Kidney tubule cell (primary cell): ENCODE results near the gene MAML3.

Experiments
- DNase-seq: peaks from one replicate; pipeline ENCODE4 v3.0.0-alpha.2; 2018; ENCODE audit warnings: low spot score

MAML3 gene

DNA sequence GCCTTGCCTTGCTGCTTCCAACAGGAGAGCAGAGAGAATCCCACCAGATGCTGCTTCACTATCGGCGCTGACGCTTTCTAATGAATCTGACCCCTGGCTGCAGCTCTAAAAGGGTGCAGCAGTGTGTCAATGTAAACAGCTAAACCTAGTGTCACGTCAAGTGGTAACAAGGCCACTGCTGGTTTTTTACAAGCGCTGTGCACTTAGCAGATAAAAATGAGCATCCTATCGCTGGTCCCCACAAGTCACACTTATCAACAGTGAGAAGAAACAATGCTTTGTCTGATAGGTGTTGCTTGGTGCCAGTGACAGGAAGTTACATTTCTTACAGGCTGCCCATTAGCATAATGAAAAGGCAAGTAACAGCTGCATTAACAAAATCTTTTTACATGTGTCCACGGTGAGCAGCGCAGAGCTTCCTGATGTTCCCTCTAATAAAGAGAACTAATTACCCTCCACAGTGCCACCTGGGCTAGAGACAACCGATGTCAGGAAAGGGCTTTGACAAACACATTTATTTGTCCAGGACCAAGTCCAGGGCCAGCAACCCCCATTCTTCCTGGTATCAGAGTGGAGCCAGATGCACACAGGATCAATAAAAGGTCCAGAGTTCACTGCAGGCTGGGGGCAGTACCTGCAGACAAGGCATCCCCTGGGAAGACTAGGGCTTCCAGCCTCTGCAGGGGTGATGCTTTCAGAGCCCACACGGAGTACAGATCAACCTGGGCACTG, 312.4 kb downstream of the MAML3 start:
- DNase-seq, result no peak

DNA sequence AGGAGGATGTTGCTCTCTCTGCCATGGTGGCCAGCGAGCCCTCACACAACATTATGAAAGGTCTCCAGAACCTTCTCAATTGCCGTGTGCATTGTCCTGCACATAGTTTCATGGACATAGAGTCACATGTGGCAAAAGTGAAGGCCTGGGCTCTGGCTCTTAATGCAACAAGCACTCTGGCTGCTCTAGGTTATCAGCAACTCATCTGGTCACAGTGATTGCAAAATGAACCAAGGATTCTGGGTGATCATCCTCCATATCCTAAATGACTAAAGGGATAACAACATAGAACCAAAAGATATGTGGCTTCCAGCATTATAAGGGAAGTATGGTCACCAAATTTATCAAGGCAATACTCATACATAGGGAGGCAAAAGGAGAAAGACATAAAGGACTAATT, 313.2 kb downstream of the MAML3 start:
- DNase-seq, result no peak

- no peak for DNase-seq
These were observed 314.5 kb downstream of the MAML3 start for GRCh38 chr4:139839403-139840031.

- no peak for DNase-seq
These were observed 315.2 kb downstream of the MAML3 start for GRCh38 chr4:139838811-139839210.

DNA sequence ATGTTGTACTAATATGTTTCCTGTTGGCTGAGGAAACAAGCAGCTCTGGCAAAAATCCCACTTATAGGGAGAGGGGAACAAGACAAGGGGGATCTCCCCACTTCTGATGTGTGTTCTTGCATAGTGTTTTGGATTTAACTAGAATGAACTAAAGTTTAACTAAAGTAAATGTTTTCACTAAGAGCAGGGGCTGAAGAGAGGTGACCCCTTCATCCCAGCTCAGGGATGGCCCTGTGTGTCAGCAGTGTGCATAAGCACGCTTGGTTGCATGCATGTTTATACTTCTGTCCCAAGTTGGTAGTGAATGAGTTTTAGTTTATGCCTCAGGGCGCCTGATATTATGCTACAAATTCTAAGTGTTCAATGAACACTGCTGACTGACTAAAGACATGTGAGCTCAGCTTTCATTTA, 319.0 kb downstream of the MAML3 start:
- DNase-seq, result peak; percentile 63

GRCh38 chr4:139834226-139834662, 319.7 kb downstream of the MAML3 start:
- no peak for DNase-seq

DNA sequence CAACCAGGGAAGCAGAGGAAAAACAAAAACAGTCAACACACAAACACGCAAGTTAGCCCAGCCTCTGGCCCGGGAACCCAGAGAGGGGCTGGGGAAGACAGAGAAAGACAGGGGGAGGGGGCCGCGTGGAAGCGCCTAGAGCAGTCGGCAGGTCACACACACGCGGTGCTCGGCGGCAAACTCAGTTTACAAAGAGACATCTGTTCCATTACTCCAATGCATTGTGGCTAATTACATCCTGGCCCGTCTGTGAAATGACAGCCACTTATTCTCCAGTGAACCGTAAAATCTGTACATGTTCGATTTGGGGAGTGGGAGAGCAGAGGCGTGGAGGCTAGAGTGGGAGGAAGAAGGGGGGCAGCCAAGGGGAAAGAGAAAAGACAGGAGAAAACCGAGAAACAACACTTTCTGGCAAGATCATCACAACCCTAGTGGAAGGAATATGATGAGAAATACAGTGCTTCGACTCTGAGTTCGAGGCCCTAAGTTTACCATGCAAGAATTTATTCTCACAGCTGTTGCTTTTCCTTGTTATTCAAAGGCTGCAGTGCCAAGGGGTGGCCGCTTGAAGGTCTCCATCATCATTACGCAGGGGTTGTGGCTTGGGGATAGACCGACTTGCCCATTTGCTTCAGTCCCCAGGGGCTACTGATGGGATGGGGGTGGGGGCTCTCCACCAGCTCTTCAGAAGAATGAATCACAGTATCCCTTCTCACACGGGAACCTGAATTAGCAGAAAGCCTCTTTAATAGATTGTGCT, 320.7 kb downstream of the MAML3 start:
- no peak for DNase-seq

- peak; percentile 47 for DNase-seq
These were observed 324.9 kb downstream of the MAML3 start for GRCh38 chr4:139828966-139829664.

DNA sequence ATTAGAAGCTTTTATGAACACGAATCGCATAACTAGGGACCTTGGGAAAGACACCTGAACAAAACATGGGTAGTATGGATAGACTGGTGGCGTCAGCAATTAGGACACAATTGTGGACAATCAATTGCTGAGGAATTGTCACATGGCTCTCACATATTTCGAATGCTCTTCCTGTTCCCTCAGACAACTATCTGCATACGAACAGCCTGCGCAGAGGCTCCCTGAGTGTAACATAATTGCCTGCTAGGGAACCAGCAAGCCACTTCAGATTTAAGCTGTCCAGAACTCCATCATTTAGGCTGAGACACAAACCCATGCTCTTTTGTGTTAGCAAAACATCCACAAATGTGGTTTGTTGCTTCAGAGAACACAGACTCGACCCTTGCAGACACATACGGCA, 327.6 kb downstream of the MAML3 start:
- no peak for DNase-seq

- no peak for DNase-seq
These were observed 328.4 kb downstream of the MAML3 start for GRCh38 chr4:139825523-139826014.

- no peak for DNase-seq
These were observed 329.0 kb downstream of the MAML3 start for GRCh38 chr4:139824882-139825522.

DNA sequence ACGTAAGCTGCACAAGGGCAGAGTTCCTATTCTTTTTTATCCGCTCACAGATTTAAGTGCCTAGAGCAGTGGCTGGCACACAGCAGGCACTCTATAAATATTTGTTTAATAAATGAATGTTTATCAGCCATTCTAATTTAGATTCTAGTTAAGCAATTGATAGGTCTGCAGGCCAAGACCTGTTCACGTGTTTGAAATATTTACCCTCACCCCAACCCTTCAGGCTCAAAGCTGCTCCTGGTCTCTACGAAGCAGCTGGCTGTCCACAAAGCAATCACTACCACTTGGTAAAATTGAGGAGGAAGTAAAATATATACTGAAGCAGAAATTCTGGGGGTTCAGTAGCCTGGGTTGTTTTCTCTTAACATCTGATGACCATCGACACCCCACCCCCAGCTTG, 330.2 kb downstream of the MAML3 start:
- DNase-seq, result no peak

GRCh38 chr4:139823345-139823744, 330.6 kb downstream of the MAML3 start:
- no peak for DNase-seq

- no peak for DNase-seq
These were observed 331.6 kb downstream of the MAML3 start for GRCh38 chr4:139822391-139822790.

DNA sequence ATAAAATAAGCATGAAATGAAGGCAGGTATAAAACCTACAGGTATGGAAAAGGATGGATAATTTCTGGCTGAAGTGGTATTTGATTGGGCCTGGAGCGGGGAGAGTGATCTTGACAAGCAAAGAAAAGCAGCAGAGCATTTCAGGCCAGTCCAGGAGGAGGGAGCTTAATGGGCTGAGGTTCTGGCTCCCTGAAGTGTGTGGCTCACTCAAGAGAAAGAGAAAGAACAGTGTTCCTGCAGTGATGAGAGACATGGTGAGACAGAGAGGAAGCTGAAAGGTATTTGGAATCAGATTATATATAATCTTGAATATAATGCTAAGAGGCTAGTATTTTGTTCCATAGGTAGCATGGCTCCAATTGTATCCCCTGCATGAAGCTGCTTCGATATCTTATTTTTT, 334.9 kb downstream of the MAML3 start:
- no peak for DNase-seq

DNA sequence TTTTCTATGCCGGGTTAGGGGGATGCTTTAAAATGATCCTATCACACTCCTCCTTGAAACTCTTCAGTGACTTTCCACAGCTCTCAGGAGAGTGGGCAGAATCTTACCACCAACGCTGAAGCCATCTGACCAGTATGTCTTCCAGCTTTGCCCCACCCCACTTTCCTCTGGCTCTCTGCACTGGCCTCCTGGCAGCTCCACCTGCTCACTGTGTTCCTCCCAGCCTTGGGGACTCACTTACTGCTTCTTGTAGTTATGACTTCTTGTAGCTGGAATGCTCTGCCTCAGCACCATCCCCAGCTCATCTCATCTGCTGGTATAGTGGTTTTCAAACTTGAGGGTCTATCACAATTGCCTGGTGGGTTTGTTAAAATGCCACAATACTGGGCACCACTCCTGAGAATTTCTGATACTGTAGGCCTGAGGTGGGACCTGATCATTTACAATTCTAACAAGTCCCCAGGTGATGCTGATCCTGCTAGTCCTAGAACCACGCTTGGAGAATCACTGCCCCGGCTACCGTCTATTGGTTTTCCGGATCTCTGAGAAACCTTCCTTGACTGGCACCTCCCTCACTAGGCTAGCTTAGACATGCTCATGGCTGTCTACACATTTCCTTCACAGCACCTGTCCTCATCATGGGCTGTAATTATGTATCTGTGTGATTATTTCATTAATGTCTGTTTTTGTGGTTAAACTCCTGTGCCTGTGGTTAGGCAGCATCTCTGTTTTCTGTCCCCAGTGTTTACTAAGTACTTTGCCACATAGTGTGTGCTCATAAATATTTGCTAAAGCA, 336.1 kb downstream of the MAML3 start:
- DNase-seq, result no peak

DNA sequence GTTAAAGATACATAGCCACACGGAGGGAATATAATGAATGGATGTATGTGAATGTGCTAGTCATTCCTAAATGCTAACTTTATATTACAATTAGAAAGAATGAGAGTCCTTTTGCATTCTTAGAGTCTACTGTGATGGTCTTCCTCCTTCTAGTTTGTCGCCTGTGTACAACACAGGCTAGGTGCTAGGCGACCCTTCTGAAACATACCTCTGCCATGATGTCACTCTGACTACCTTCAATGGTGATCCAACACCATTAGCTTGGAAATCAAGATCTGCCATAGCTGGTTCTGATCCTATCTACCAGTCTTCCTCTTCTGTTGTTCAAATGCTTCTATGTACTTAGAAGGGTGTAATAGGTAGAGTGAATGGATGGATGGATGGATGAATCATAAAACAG, 337.1 kb downstream of the MAML3 start:
- peak; percentile 57 for DNase-seq

DNA sequence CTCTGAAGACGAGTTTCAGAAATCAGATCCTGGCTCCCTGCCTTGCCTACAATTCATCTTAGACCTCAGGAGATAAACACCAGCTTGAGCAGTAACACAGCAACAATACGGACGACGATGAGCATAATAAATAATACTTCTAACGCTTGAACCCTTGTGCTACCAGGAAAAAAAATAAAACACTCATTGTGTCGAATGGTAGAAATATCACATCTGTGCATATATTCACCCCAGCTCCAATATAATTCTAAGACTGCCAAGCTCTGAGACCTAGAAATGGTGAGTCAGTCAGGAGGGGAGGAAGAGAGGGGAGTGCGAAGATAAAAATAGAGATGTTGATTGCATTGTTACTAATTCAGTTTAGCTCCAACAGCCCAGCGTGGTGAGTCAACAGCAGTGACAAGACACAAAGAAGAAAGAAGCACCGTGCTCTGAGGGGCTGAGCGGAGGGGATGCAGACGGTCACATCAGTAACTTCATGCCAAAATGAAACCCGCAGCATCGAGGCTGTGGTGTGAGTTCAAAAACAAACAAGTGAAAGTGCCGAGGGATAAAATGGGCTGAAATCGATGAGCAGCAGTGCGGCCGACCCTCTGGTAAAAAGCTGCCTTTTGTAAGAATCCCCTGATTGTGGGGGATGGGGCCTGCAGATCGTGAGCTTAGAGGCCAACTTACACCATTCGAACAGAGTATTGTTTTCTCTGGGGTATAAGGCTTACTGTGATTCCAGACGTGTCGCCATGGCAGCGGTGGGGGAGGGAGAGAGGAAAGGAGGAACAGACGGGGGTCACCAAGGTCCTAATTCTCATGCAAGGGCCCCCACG, 338.0 kb downstream of the MAML3 start:
- DNase-seq, result peak; percentile 67

GRCh38 chr4:139814323-139815015, 339.5 kb downstream of the MAML3 start:
- no peak for DNase-seq
